K562 (cell line): ENCODE measurements around the gene UBE2D2. TPM values are rescaled to one million over a fixed set of nuclear protein-coding genes. Genes with fewer than 3 reads are reported as not detected.

Experiments
- ATAC-seq: fragments of 200-7000 bp; cut with Tn5 transposase; 3 replicates; pipeline ENCODE4 v1.9.1; 2020; ENCODE audit warnings: moderate library complexity
- BruUV-seq: library from RNA; stranded (reverse); fragments of 400-500 nt; replicated peaks from 2 replicates; lab custom pipeline; 2021; lab: Mats Ljungman, UMichigan
- CTCF ChIA-PET: fragments of 300-600 bp; formaldehyde crosslinking; extraction: SDS; loops from one replicate; lab custom pipeline; 2021; ENCODE audit warnings: low intra/inter-chr PET ratio; lab: Yijun Ruan, JAX
- POLR2A ChIA-PET: fragments of 300-600, 350-650 bp; sonication (Branson Sonifier 250); formaldehyde crosslinking; extraction: SDS; loops from one replicate; lab custom pipeline; 2021; ENCODE audit warnings: antibody characterized with exemption, inconsistent platforms; lab: Yijun Ruan, JAX
- DNase-seq, 4 experiments: peaks; one replicate each; pipeline versions ENCODE4 v3.0.0 to v3.0.0-alpha.2; 2011 to 2018; ENCODE audit warnings: low spot score in 3 of 4, mixed read lengths in 3 of 4; ENCODE audit errors: extremely low read depth in 1 of 4
- FAIRE-seq: peaks from 2 replicates; lab custom pipeline; 2011; peaks lifted over from hg19 to GRCh38; lab: Jason Lieb, UNC
- H2AFZ ChIP-seq: 2 replicates; pipeline ENCODE4 v1.6.0; 2011; ENCODE audit warnings: low read depth, low read length, control low read depth, inconsistent platforms
- H3K27ac ChIP-seq: fragments of 200-600 bp; 3 replicates; pipeline ENCODE4 v1.8.0; 2011; ENCODE audit warnings: low read depth, mild to moderate bottlenecking, control low read depth, inconsistent platforms, low read length, moderate library complexity, mixed read lengths; ENCODE audit errors: extremely low read depth
- H3K27me3 ChIP-seq, 2 experiments: fragments of 300-600 bp in 1 of 2; 2 replicates in 1 of 2; 3 replicates in 1 of 2; pipeline versions ENCODE4 v1.6.0 to v1.8.0; 2011; ENCODE audit warnings: inconsistent platforms in 2 of 2, low read length in 2 of 2, mild to moderate bottlenecking in 1 of 2, mixed read lengths in 1 of 2, moderate library complexity in 1 of 2; ENCODE audit not compliant: control insufficient read depth in 2 of 2, insufficient read depth in 2 of 2
- H3K36me3 ChIP-seq: fragments of 300-600 bp; 3 replicates; pipeline ENCODE4 v1.8.0; 2011; ENCODE audit warnings: mild to moderate bottlenecking, low read length, inconsistent platforms; ENCODE audit not compliant: control insufficient read depth, insufficient read depth
- H3K4me1 ChIP-seq, 2 experiments: fragments of 200-600 bp in 1 of 2; replicated peaks in 1 of 2; 2 replicates in 1 of 2; 3 replicates in 1 of 2; pipeline versions ENCODE4 v1.5.1 to v1.8.0; 2011; ENCODE audit warnings: inconsistent platforms in 2 of 2, low read length in 2 of 2, mild to moderate bottlenecking in 1 of 2, mixed read lengths in 1 of 2, moderate library complexity in 1 of 2; ENCODE audit not compliant: control insufficient read depth in 2 of 2, insufficient read depth in 2 of 2
- H3K4me2 ChIP-seq: 2 replicates; pipeline ENCODE4 v1.6.1; 2011; ENCODE audit warnings: low read length, control low read depth, inconsistent platforms, mixed read lengths; ENCODE audit not compliant: insufficient read depth
- H3K4me3 ChIP-seq: fragments of 200-600 bp; sonication (generic), shearing (Covaris generic); 2 replicates; pipeline ENCODE4 v1.5.1; 2016; ENCODE audit warnings: control low read depth, inconsistent platforms
- H3K79me2 ChIP-seq: fragments of 200-600 bp; 3 replicates; pipeline ENCODE4 v1.8.0; 2011; ENCODE audit warnings: low read length, inconsistent platforms; ENCODE audit not compliant: control insufficient read depth, insufficient read depth
- H3K9ac ChIP-seq, 2 experiments: 2 replicates each; pipeline versions ENCODE4 v1.6.0 to v1.6.1; 2011; ENCODE audit warnings: low read depth in 2 of 2, low read length in 2 of 2, control low read depth in 1 of 2, inconsistent platforms in 1 of 2, mild to moderate bottlenecking in 1 of 2, mixed read lengths in 1 of 2; ENCODE audit not compliant: insufficient read depth in 1 of 2
- H3K9me1 ChIP-seq: one replicate; pipeline ENCODE4 v1.6.0; 2011; ENCODE audit warnings: inconsistent platforms, mild to moderate bottlenecking, low read length, moderate library complexity; ENCODE audit not compliant: control insufficient read depth, insufficient read depth
- H3K9me3 ChIP-seq: replicated peaks from 2 replicates; pipeline ENCODE4 v1.5.1; 2011; ENCODE audit warnings: low read depth, low read length, inconsistent platforms; ENCODE audit not compliant: control insufficient read depth, insufficient read depth
- H4K20me1 ChIP-seq: replicated peaks from 2 replicates; pipeline ENCODE4 v1.6.1; 2011; ENCODE audit warnings: low read length, inconsistent platforms, mixed read lengths; ENCODE audit not compliant: control insufficient read depth, insufficient read depth
- ARNT ChIP-seq, 2 experiments: fragments of 450-650 bp; IDR thresholded peaks; 2 replicates each; pipeline ENCODE4 v1.6.1; 2016; ENCODE audit warnings: mild to moderate bottlenecking in 1 of 2
- CAMTA2 ChIP-seq: fragments of 250-450 bp; sonication (Bioruptor Pico); conservative IDR thresholded peaks from 2 replicates; pipeline ENCODE4 v1.5.1; 2022
- ETV5 ChIP-seq: sonication (generic); formaldehyde crosslinking; IDR thresholded peaks from 2 replicates; pipeline ENCODE4 v1.4.0; 2020; ENCODE audit warnings: low read depth, mild to moderate bottlenecking, missing genetic modification reagents
- FOXJ3 ChIP-seq: sonication (generic); formaldehyde crosslinking; IDR thresholded peaks from 2 replicates; pipeline ENCODE4 v1.4.0; 2020; ENCODE audit warnings: mild to moderate bottlenecking, missing genetic modification reagents
- GMEB1 ChIP-seq: fragments of 250-450 bp; sonication (Bioruptor Pico); IDR thresholded peaks from 2 replicates; pipeline ENCODE4 v1.4.0; 2020; ENCODE audit warnings: mild to moderate bottlenecking
- ID3 ChIP-seq, 2 experiments: fragments of 250-450 bp in 1 of 2; fragments of 450-650 bp in 1 of 2; sonication (Bioruptor Pico) in 1 of 2; IDR thresholded peaks; 2 replicates each; pipeline versions ENCODE4 v1.6.1 to v1.8.0; 2016 to 2021; ENCODE audit warnings: mild to moderate bottlenecking in 2 of 2, moderate library complexity in 2 of 2, missing compliant biosample characterization in 1 of 2, missing genetic modification characterization in 1 of 2
- MECOM ChIP-seq: fragments of 250-450 bp; sonication (Bioruptor Pico); IDR thresholded peaks from 2 replicates; pipeline ENCODE4 v1.8.0; 2022; ENCODE audit warnings: inconsistent platforms
- MYC ChIP-seq, 2 experiments: fragments of 250-450 bp in 1 of 2; sonication (Bioruptor Pico) in 1 of 2; IDR thresholded peaks; 2 replicates each; pipeline versions ENCODE4 v1.5.1 to v1.6.1; 2012 to 2021; ENCODE audit warnings: low read depth in 2 of 2, borderline replicate concordance in 1 of 2, improper control_type of control experiment in 1 of 2, low read length in 1 of 2, mild to moderate bottlenecking in 1 of 2, moderate library complexity in 1 of 2
- NFIC ChIP-seq: fragments of 450-650 bp; IDR thresholded peaks from 2 replicates; pipeline ENCODE4 v1.6.1; 2017; ENCODE audit warnings: mild to moderate bottlenecking, inconsistent platforms
- RREB1 ChIP-seq: fragments of 250-450 bp; sonication (Bioruptor Pico); IDR thresholded peaks from 2 replicates; pipeline ENCODE4 v1.4.0; 2020
- ZBTB1 ChIP-seq: sonication (generic); formaldehyde crosslinking; IDR thresholded peaks from 2 replicates; pipeline ENCODE4 v1.8.1; 2023; ENCODE audit warnings: missing genetic modification reagents, low read depth, mild to moderate bottlenecking, borderline replicate concordance
- ZNF133 ChIP-seq: fragments of 250-450 bp; sonication (Bioruptor Pico); IDR thresholded peaks from 2 replicates; pipeline ENCODE4 v1.4.0; 2020; ENCODE audit warnings: mild to moderate bottlenecking
- whole genome bisulfite sequencing: fragments of 100-300 bp; shearing (Covaris generic); methylation state at CpG from one replicate; pipeline ENCODE4 v1.1.6; 2016; ENCODE audit warnings: low coverage, mixed read lengths; ENCODE audit not compliant: insufficient coverage; ENCODE audit errors: missing lambda C conversion rate; 5-methylcytosine and 5-hydroxymethylcytosine counted together
- in situ Hi-C: fragments of 300-500 bp; cut with MboI; formaldehyde crosslinking; loops from 4 replicates; pipeline ENCODE4 v1.15.0; 2018; ENCODE audit warnings: inconsistent platforms, mixed read lengths
- intact Hi-C: fragments of 100-400 bp; cut with micrococcal nuclease; formaldehyde crosslinking; loops from 2 replicates; pipeline ENCODE4 v1.14.2; 2022
- polyA plus RNA-seq, 8 experiments: library from polyadenylated mRNA; depleted of rRNA in 4 of 8; stranded (reverse) in 5 of 8; unstranded in 3 of 8; fragments of >200 nt; fragmentation: Nextera tagmentation in 2 of 8; fragmentation: Illumina TruSeq in 1 of 8; extraction: Ambion mirVana in 2 of 8; extraction: Trizol in 1 of 8; gene quantifications; 2 replicates each; pipeline versions ENCODE4 v1.2.1 to v1.2.3, GENCODE V29; 2011 to 2014; ENCODE audit warnings: inconsistent platforms in 1 of 8, missing spikeins in 1 of 8
- total RNA-seq, 7 experiments: library from RNA; depleted of rRNA in 6 of 7; stranded (reverse); fragments of >200 nt in 6 of 7; fragmentation: Illumina TruSeq in 2 of 7; extraction: Trizol in 2 of 7; gene quantifications; 2 replicates each; pipeline versions ENCODE4 v1.2.1 to v1.2.3, GENCODE V29; 2011 to 2021; ENCODE audit warnings: low replicate concordance in 1 of 7

UBE2D2 gene
- total and polyA plus RNA-seq, 9 of the 15 experiments (the other 6 are each of a cell fraction or from before 2014, with no cell fraction given) = 53.6 to 198 (median 122) TPM

GRCh38 chr5:139641116-139642080 lies 80.3 kb downstream of the UBE2D2 start (continued):
- TF ChIP-seq ZBTB1 = no peak
- TF ChIP-seq ETV5 = no peak
- no peak for TF ChIP-seq FOXJ3 (CRISPR knock-in tag)
- TF ChIP-seq ID3 (CRISPR knock-in tag; IDR thresholded peaks at IDR 0.05) = no peak
- no peak for TF ChIP-seq ID3 (tag; IDR thresholded peaks at IDR 0.05)
- no peak for TF ChIP-seq ARNT (IDR thresholded peaks at IDR 0.05)
- TF ChIP-seq GMEB1 (CRISPR knock-in tag) = no peak
- TF ChIP-seq MECOM = no peak

- intact Hi-C loops (no loop called here), in situ Hi-C loops (no loop called here)
- Histone ChIP-seq H3K27ac (no peak overlapping the region), H3K4me2 (no peak overlapping the region), H3K36me3 (no peaks in the 10 kb centered on the region), H4K20me1 (no peaks in the 10 kb centered on the region), H3K79me2 (peaks cover 4% of the 10 kb centered on the region; the same call in 2 of the 3 replicates), H3K4me3 (no peak overlapping the region), H2AFZ (no peak overlapping the region), H3K4me1 (peaks cover 42 to 50% of the 10 kb centered on the region in 2 experiments), H3K9me3 (no peaks in the 10 kb centered on the region), H3K9me1 (no peaks in the 10 kb centered on the region), H3K27me3 (no peaks in the 10 kb centered on the region), H3K9ac (no peak overlapping the region)
- DNase-seq (no peak), FAIRE-seq (no peak), ATAC-seq (no peak)
- WGBS = 62% methylated on average over 7 of the region's 7 CpGs
- ChIA-PET POLR2A (interaction anchor here (0.6 kb wide), 1 partner anchor 541 kb away, joined by 3 read pairs; no protein-coding TSS in a partner anchor), CTCF (no interaction called here)
- BruUV-seq = no TSS peak
- TF ChIP-seq MYC (IDR thresholded peaks at IDR 0.05; ENCODE audit: low read depth, low read length) (no peak), MYC (CRISPR knock-in tag; IDR thresholded peaks at IDR 0.05; ENCODE audit: borderline replicate concordance, low read depth) (no peak), CAMTA2 (CRISPR knock-in tag) (no peak), ZNF133 (CRISPR knock-in tag) (no peak), NFIC (peak; percentile 14; the same call in 1 of the 2 replicates), RREB1 (CRISPR knock-in tag) (no peak)
Observed at GRCh38 chr5:139642213-139642612, 81.1 kb downstream of the UBE2D2 start.
